ENCODE data around the gene PRDX6. TPM values are rescaled to one million over a fixed set of nuclear protein-coding genes. Genes with fewer than 3 reads are reported as not detected.

The PRDX6 gene
- total RNA-seq, 1 donor from 2014 or later, result 520 TPM

GRCh38 chr1:173440430-173440829 lies 36.7 kb upstream of the PRDX6 start:
- H4K20me1 ChIP-seq (ENCODE audit: insufficient read depth, low read length), result no peaks in the 10 kb centered on the region
- H3K4me1 Mint-ChIP-seq (ENCODE audit: low read depth, unreplicated experiment), result peaks cover 18% of the 10 kb centered on the region
- no peaks in the 10 kb centered on the region for H3K4me1 ChIP-seq (ENCODE audit: insufficient read depth, low read length)
- no peaks in the 10 kb centered on the region for H3K27me3 ChIP-seq (ENCODE audit: insufficient read depth, low read length)
- H3K4me2 ChIP-seq (ENCODE audit: low read length), result no peak overlapping the region
- no peak for TF ChIP-seq CTCF (IDR thresholded peaks at IDR 0.05; ENCODE audit: insufficient read depth, low read depth, low read length)
- no peak for TF ChIP-seq EZH2 (IDR thresholded peaks at IDR 0.05; ENCODE audit: insufficient read depth, low read length)
- FAIRE-seq (no peak), DNase-seq (ENCODE audit: low read depth) (no peak)
- H3K9me3 Mint-ChIP-seq (ENCODE audit: unreplicated experiment), result peaks cover under 1% of the 10 kb centered on the region
- no peak overlapping the region for H2AFZ ChIP-seq (ENCODE audit: low read depth, low read length)
- no peak overlapping the region for H3K27ac Mint-ChIP-seq (ENCODE audit: unreplicated experiment)
- no peaks in the 10 kb centered on the region for H3K9me3 ChIP-seq (ENCODE audit: insufficient read depth, low read depth, low read length)
- H3K9ac ChIP-seq (ENCODE audit: low read length), result no peak overlapping the region
- H3K36me3 ChIP-seq (ENCODE audit: insufficient read depth, low read length), result no peaks in the 10 kb centered on the region
- H3K36me3 Mint-ChIP-seq (ENCODE audit: low read depth, unreplicated experiment), result peaks cover 11% of the 10 kb centered on the region
- H3K4me3 ChIP-seq (ENCODE audit: insufficient read depth, low read depth, low read length), result no peak overlapping the region
- H3K27ac ChIP-seq (ENCODE audit: low read depth, low read length), result no peak overlapping the region
- no peaks in the 10 kb centered on the region for H3K79me2 ChIP-seq (ENCODE audit: insufficient read depth, low read length)
- no peak overlapping the region for H3K4me3 Mint-ChIP-seq (ENCODE audit: unreplicated experiment)
- H3K27me3 Mint-ChIP-seq (ENCODE audit: low read depth, unreplicated experiment), result no peaks in the 10 kb centered on the region

- DNase-seq (ENCODE audit: low read depth) (no peak), FAIRE-seq (no peak)
- Mint-ChIP-seq H3K4me1 (ENCODE audit: low read depth, unreplicated experiment) (peaks cover 20% of the 10 kb centered on the region), H3K27me3 (ENCODE audit: low read depth, unreplicated experiment) (no peaks in the 10 kb centered on the region), H3K9me3 (ENCODE audit: unreplicated experiment) (peaks cover 17% of the 10 kb centered on the region), H3K36me3 (ENCODE audit: low read depth, unreplicated experiment) (peaks cover 19% of the 10 kb centered on the region), H3K27ac (ENCODE audit: unreplicated experiment) (no peak overlapping the region), H3K4me3 (ENCODE audit: unreplicated experiment) (no peak overlapping the region)
- Histone ChIP-seq H3K4me1 (ENCODE audit: insufficient read depth, low read length) (no peaks in the 10 kb centered on the region), H2AFZ (ENCODE audit: low read depth, low read length) (no peak overlapping the region), H3K9ac (ENCODE audit: low read length) (no peak overlapping the region), H3K9me3 (ENCODE audit: insufficient read depth, low read depth, low read length) (no peaks in the 10 kb centered on the region), H3K36me3 (ENCODE audit: insufficient read depth, low read length) (no peaks in the 10 kb centered on the region), H3K27ac (ENCODE audit: low read depth, low read length) (no peak overlapping the region), H3K4me2 (ENCODE audit: low read length) (no peak overlapping the region), H3K4me3 (ENCODE audit: insufficient read depth, low read depth, low read length) (no peak overlapping the region), H3K79me2 (ENCODE audit: insufficient read depth, low read length) (no peaks in the 10 kb centered on the region), H3K27me3 (ENCODE audit: insufficient read depth, low read length) (no peaks in the 10 kb centered on the region), H4K20me1 (ENCODE audit: insufficient read depth, low read length) (no peaks in the 10 kb centered on the region)
- TF ChIP-seq CTCF (IDR thresholded peaks at IDR 0.05; ENCODE audit: insufficient read depth, low read depth, low read length) (no peak), EZH2 (IDR thresholded peaks at IDR 0.05; ENCODE audit: insufficient read depth, low read length) (no peak)
These were observed 32.4 kb upstream of the PRDX6 start for GRCh38 chr1:173444757-173445156.

- Histone ChIP-seq H3K4me2 (ENCODE audit: low read length) (no peak overlapping the region), H3K36me3 (ENCODE audit: insufficient read depth, low read length) (no peaks in the 10 kb centered on the region), H3K9me3 (ENCODE audit: insufficient read depth, low read depth, low read length) (no peaks in the 10 kb centered on the region), H2AFZ (ENCODE audit: low read depth, low read length) (no peak overlapping the region), H3K4me1 (ENCODE audit: insufficient read depth, low read length) (no peaks in the 10 kb centered on the region), H3K4me3 (ENCODE audit: insufficient read depth, low read depth, low read length) (no peak overlapping the region), H3K9ac (ENCODE audit: low read length) (no peak overlapping the region), H3K27me3 (ENCODE audit: insufficient read depth, low read length) (no peaks in the 10 kb centered on the region), H4K20me1 (ENCODE audit: insufficient read depth, low read length) (no peaks in the 10 kb centered on the region), H3K27ac (ENCODE audit: low read depth, low read length) (no peak overlapping the region), H3K79me2 (ENCODE audit: insufficient read depth, low read length) (no peaks in the 10 kb centered on the region)
- H3K27ac Mint-ChIP-seq (ENCODE audit: unreplicated experiment), result no peak overlapping the region
- FAIRE-seq (no peak), DNase-seq (ENCODE audit: low read depth) (no peak)
- no peak overlapping the region for H3K4me3 Mint-ChIP-seq (ENCODE audit: unreplicated experiment)
- H3K9me3 Mint-ChIP-seq (ENCODE audit: unreplicated experiment), result peaks cover 17% of the 10 kb centered on the region
- no peaks in the 10 kb centered on the region for H3K27me3 Mint-ChIP-seq (ENCODE audit: low read depth, unreplicated experiment)
- peaks cover 19% of the 10 kb centered on the region for H3K36me3 Mint-ChIP-seq (ENCODE audit: low read depth, unreplicated experiment)
- TF ChIP-seq EZH2 (IDR thresholded peaks at IDR 0.05; ENCODE audit: insufficient read depth, low read length) (no peak), CTCF (IDR thresholded peaks at IDR 0.05; ENCODE audit: insufficient read depth, low read depth, low read length) (no peak)
- H3K4me1 Mint-ChIP-seq (ENCODE audit: low read depth, unreplicated experiment), result peaks cover 20% of the 10 kb centered on the region
These were observed 32.0 kb upstream of the PRDX6 start for GRCh38 chr1:173445164-173445563.

Measured in astrocyte (in vitro differentiated cells and primary cell).